Measurements from ENCODE around the gene DYNLL2. TPM values are rescaled to one million over a fixed set of nuclear protein-coding genes. Genes with fewer than 3 reads are reported as not detected.
"Not testable (repeated sequence)": the region's sequence is repeated elsewhere in the genome, so short reads cannot be mapped to it uniquely, and the experiment has no call there.

DYNLL2 gene
- polyA plus RNA-seq, 1 donor from 2014 or later, result 66.7 TPM

DNA sequence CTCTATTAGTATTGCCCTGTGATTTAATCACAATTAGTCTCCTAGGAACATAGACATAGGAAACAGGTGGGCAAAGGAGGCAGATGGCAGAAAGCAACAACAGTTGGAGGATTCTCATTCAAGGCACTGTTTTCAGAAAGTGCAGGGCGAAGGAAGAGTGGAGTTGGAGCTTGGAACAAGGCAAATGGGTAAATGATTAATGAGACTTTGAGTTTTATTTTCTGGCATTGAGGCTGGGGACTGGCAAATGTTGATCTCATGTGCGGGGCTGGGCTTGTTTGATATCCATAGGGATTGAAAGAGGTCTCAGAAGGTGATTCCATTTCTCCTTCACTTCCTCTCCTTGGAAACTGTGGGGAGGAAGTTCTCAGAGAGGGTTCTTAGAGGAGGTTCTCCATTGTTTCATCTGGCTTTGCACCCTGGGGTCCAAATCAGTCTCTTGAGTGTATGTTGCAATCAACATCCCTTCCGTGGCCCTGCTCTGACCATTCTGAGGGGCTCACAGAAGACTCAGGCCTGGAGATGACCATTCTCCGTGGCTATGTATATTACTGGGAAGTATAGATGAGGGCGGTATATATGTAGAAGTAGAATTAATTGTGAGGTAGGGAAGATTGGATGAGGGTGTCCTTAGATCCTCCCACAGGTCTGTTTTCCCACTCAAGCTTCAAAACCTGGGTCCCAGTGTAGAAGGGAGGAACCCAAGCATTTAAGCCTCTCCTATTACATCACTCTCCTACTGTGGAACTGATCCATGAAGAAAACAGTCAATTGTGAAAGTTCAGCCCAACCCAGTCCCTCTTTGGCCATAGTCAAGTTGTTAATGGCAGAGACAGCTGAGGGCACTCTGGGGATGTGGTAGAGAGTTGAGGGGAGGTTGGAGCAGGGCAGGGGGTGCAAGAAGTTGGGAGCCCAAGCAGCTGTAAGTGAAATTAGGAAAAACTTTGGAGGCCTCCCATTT, 39.7 kb upstream of the DYNLL2 start:
- no peaks in the 10 kb centered on the region for H3K36me3 ChIP-seq (ENCODE audit: insufficient read depth, low read length)
- no peaks in the 10 kb centered on the region for H3K79me2 ChIP-seq (replicated peaks; ENCODE audit: insufficient read depth, low read length)
- no peak overlapping the region for H3K4me3 ChIP-seq (ENCODE audit: low read length)
- H3K27me3 ChIP-seq (ENCODE audit: insufficient read depth, low read depth, low read length), result no peaks in the 10 kb centered on the region
- no peaks in the 10 kb centered on the region for H3F3A ChIP-seq (ENCODE audit: insufficient read depth, low read length, poor library complexity, severe bottlenecking)
- H4K20me1 ChIP-seq (ENCODE audit: insufficient read depth), result no peaks in the 10 kb centered on the region
- no peaks in the 10 kb centered on the region for H3K9me2 ChIP-seq (ENCODE audit: insufficient read depth, low read length)
- H3K9ac ChIP-seq (ENCODE audit: low read length), result no peak overlapping the region
- H3K27ac ChIP-seq (ENCODE audit: low read length), result no peak overlapping the region
- no peak overlapping the region for H2AFZ ChIP-seq (ENCODE audit: low read depth, low read length)
- TF ChIP-seq SMC3 (conservative IDR thresholded peaks at IDR 0.05; ENCODE audit: poor library complexity) (no peak), TAF1 (IDR thresholded peaks at IDR 0.05; ENCODE audit: low read depth) (no peak), POLR2AphosphoS5 (IDR thresholded peaks at IDR 0.05) (no peak), MXI1 (conservative IDR thresholded peaks at IDR 0.05; ENCODE audit: poor library complexity, severe bottlenecking) (no peak), EP300 (conservative IDR thresholded peaks at IDR 0.05; ENCODE audit: poor library complexity, severe bottlenecking) (no peak), RAD21 (conservative IDR thresholded peaks at IDR 0.05) (no peak), EZH2 (IDR thresholded peaks at IDR 0.05; ENCODE audit: borderline replicate concordance, insufficient read depth, low read length, poor library complexity, severe bottlenecking) (no peak)
- TF ChIP-seq, protein P1, sequence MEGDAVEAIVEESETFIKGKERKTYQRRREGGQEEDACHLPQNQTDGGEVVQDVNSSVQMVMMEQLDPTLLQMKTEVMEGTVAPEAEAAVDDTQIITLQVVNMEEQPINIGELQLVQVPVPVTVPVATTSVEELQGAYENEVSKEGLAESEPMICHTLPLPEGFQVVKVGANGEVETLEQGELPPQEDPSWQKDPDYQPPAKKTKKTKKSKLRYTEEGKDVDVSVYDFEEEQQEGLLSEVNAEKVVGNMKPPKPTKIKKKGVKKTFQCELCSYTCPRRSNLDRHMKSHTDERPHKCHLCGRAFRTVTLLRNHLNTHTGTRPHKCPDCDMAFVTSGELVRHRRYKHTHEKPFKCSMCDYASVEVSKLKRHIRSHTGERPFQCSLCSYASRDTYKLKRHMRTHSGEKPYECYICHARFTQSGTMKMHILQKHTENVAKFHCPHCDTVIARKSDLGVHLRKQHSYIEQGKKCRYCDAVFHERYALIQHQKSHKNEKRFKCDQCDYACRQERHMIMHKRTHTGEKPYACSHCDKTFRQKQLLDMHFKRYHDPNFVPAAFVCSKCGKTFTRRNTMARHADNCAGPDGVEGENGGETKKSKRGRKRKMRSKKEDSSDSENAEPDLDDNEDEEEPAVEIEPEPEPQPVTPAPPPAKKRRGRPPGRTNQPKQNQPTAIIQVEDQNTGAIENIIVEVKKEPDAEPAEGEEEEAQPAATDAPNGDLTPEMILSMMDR (IDR thresholded peaks at IDR 0.05; ENCODE audit: poor library complexity, severe bottlenecking), result no peak
- TF ChIP-seq, protein P2, sequence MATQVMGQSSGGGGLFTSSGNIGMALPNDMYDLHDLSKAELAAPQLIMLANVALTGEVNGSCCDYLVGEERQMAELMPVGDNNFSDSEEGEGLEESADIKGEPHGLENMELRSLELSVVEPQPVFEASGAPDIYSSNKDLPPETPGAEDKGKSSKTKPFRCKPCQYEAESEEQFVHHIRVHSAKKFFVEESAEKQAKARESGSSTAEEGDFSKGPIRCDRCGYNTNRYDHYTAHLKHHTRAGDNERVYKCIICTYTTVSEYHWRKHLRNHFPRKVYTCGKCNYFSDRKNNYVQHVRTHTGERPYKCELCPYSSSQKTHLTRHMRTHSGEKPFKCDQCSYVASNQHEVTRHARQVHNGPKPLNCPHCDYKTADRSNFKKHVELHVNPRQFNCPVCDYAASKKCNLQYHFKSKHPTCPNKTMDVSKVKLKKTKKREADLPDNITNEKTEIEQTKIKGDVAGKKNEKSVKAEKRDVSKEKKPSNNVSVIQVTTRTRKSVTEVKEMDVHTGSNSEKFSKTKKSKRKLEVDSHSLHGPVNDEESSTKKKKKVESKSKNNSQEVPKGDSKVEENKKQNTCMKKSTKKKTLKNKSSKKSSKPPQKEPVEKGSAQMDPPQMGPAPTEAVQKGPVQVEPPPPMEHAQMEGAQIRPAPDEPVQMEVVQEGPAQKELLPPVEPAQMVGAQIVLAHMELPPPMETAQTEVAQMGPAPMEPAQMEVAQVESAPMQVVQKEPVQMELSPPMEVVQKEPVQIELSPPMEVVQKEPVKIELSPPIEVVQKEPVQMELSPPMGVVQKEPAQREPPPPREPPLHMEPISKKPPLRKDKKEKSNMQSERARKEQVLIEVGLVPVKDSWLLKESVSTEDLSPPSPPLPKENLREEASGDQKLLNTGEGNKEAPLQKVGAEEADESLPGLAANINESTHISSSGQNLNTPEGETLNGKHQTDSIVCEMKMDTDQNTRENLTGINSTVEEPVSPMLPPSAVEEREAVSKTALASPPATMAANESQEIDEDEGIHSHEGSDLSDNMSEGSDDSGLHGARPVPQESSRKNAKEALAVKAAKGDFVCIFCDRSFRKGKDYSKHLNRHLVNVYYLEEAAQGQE (IDR thresholded peaks at IDR 0.05; ENCODE audit: borderline replicate concordance), result no peak
- no peak overlapping the region for H3K4me2 ChIP-seq (ENCODE audit: low read length)
- no peaks in the 10 kb centered on the region for H3K9me3 ChIP-seq (ENCODE audit: low read length)

- H3K4me2 ChIP-seq (ENCODE audit: low read length); H3K9me2 ChIP-seq (ENCODE audit: insufficient read depth, low read length); H3K36me3 ChIP-seq (ENCODE audit: insufficient read depth, low read length): not testable (repeated sequence)
These were observed 39.0 kb upstream of the DYNLL2 start for GRCh38 chr17:58044256-58044655.

More at GRCh38 chr17:58044256-58044655, 39.0 kb upstream of the DYNLL2 start:
- not testable (repeated sequence) for H3K9me3 ChIP-seq (ENCODE audit: low read length); H3K4me3 ChIP-seq (ENCODE audit: low read length); H2AFZ ChIP-seq (ENCODE audit: low read depth, low read length); H3K27ac ChIP-seq (ENCODE audit: low read length); H3F3A ChIP-seq (ENCODE audit: insufficient read depth, low read length, poor library complexity, severe bottlenecking); H3K9ac ChIP-seq (ENCODE audit: low read length); H4K20me1 ChIP-seq (ENCODE audit: insufficient read depth); H3K27me3 ChIP-seq (ENCODE audit: insufficient read depth, low read depth, low read length); H3K79me2 ChIP-seq (replicated peaks; ENCODE audit: insufficient read depth, low read length)

Data from neural cell (in vitro differentiated cells).